ENCODE results near the gene RASSF1.

RASSF1 gene

DNA sequence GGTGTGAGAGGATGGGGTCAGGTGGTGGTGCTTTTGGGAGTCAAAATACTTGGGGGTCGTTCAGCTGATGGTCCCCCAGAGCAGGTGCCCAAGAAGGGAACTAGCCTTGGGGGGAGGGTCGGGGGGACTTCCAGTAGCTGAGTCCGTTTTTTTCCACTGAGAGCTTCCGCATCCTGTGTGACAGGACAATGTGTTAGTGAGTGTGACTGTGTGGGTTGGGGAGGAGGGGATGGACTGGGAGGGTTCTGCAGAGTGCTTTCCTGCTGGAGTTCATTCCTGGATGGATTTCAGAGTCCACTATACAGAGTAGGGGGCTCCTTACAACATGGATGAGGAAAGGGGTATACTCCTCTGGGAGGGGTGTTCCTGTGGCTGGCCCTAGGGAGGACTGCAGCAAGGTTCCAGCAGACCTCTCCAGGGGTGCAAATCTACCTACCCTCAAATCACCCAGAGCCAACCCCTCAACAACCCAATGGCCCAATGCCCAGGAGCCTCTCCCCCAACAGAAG lies 17.5 kb downstream of the RASSF1 start:
- Mint-ChIP-seq H3K4me3 (peak overlapping the region; percentile 86 to 92 (median 88)), H3K27me3 (ENCODE audit: low read depth) (no peaks in the 10 kb centered on the region), H3K36me3 (ENCODE audit: low read depth) (peaks cover 20% of the 10 kb centered on the region), H3K27ac (peak overlapping the region; percentile 99 to 100 (median 99)), H3K9me3 (no peaks in the 10 kb centered on the region), H3K4me1 (peaks cover 42% of the 10 kb centered on the region)
- TF ChIP-seq, protein P1, sequence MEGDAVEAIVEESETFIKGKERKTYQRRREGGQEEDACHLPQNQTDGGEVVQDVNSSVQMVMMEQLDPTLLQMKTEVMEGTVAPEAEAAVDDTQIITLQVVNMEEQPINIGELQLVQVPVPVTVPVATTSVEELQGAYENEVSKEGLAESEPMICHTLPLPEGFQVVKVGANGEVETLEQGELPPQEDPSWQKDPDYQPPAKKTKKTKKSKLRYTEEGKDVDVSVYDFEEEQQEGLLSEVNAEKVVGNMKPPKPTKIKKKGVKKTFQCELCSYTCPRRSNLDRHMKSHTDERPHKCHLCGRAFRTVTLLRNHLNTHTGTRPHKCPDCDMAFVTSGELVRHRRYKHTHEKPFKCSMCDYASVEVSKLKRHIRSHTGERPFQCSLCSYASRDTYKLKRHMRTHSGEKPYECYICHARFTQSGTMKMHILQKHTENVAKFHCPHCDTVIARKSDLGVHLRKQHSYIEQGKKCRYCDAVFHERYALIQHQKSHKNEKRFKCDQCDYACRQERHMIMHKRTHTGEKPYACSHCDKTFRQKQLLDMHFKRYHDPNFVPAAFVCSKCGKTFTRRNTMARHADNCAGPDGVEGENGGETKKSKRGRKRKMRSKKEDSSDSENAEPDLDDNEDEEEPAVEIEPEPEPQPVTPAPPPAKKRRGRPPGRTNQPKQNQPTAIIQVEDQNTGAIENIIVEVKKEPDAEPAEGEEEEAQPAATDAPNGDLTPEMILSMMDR (IDR thresholded peaks at IDR 0.05; ENCODE audit: unreplicated experiment in 3 of 3), result no peak

DNA sequence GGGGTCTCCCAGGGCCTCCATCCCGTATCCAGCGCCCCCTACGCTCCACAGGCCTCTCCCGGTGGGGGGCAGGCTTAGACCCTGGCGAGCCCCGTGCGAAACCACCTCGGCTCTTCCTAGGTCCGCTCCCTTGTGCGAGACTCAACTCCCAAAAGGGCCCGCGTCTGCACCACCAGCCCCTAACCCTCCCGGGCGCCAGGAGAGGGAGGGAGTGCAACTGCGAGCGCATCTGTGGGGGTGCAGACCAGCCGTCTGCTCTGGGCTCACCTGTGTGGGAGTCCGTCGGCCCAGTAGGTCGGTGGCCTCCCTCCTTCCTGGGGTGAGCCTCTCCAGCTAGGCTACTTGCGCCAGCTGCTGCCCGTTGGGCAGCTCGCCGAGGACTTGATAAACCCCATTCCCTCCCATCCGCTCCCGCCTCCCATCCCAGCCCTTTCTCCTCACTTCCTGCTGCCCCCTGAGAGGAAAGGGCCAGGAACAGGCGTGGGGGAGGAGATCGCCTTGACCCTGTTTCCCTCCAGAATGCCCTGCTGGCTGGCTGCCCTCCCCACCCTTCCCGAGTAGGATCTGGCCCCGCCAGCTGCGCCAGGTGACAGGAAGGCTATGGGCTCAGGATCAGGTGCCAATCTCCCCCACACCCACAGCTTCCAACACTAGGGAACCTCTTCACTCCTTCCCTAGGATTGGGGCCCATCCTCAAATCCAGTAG lies 18.1 kb downstream of the RASSF1 start, which contains the start of gene HYAL2:
Gene HYAL2 (minus strand): TSS at position 360 of the 706 bp plus-strand sequence. CDS start 2,256 bp downstream, outside the sequence.
- Mint-ChIP-seq H3K9me3 (no peaks in the 10 kb centered on the region), H3K4me3 (peak within 1 kb of the TSS; percentile 86 to 92 (median 88)), H3K27me3 (ENCODE audit: low read depth) (no peaks in the 10 kb centered on the region), H3K36me3 (ENCODE audit: low read depth) (peaks cover 21% of the 10 kb centered on the region), H3K27ac (peak within 1 kb of the TSS; percentile 99 to 100 (median 99)), H3K4me1 (peaks cover 41% of the 10 kb centered on the region)
- TF ChIP-seq, protein P1 (IDR thresholded peaks at IDR 0.05; ENCODE audit: unreplicated experiment in 3 of 3), result no peak

DNA sequence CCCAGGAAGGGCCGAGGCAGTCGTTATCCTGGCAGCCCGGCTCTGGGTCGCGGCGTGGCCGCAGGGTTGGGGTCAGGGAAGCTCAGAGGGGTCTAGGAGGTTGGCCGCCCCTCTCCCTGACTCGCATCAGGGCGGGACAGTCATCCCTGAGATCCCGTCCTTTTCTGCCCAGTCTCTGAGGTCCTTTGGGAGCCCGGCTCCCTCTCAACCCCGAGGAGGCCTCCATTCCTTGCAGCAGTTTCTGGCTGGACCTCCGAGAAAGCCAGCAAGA lies 18.6 kb downstream of the RASSF1 start:
- Mint-ChIP-seq H3K27ac (peak overlapping the region; percentile 99 to 100 (median 99)), H3K9me3 (no peaks in the 10 kb centered on the region), H3K36me3 (ENCODE audit: low read depth) (peaks cover 25% of the 10 kb centered on the region), H3K4me1 (peaks cover 41% of the 10 kb centered on the region), H3K27me3 (ENCODE audit: low read depth) (no peaks in the 10 kb centered on the region), H3K4me3 (peak overlapping the region; percentile 86 to 92 (median 88))
- TF ChIP-seq, protein P1 (IDR thresholded peaks at IDR 0.05; ENCODE audit: unreplicated experiment in 3 of 3), result no peak

DNA sequence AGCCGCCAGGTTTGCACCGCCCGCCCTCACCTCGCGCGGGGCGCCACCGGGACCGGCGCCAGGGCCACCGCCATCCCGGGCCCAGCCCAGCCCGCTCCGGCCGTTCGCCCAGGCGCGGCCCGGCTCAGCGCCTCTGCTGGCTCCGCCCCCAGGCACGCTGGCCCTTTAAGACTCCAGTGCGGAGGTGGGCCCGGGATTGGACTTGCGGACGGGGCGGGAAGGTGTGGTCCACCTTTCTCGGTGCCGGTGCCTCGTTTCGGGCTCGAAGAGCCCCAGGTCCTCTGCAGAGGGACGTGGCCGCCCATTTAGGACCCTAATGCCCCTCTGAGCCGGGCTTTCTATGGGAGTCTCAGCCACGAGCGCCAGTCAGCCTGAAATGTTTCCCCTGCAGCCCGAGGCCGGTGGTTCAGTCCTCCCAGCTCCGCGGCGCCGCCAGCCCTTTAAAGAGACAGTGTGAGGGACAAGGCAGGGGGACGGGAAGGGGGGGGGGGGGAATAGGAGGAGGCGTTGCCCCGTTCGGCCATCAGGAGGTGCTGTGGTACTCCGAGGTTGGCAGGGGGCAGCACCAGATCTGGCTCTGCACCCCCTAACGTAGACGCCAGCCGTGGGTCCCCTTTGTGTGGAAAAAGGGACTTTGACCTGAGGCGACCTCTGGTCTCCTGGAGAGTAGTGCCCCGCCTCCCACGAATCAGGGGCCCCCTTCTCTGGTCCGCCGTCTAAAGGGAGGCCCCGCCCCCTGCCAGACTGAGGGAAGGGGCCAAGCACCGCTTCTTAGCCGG lies 19.1 kb downstream of the RASSF1 start:
- H3K4me3 Mint-ChIP-seq, result peak overlapping the region; percentile 86 to 92 (median 88)
- H3K9me3 Mint-ChIP-seq, result no peaks in the 10 kb centered on the region
- H3K36me3 Mint-ChIP-seq (ENCODE audit: low read depth), result peaks cover 30% of the 10 kb centered on the region
- TF ChIP-seq, protein P1 (IDR thresholded peaks at IDR 0.05; ENCODE audit: unreplicated experiment in 3 of 3), result peak; percentile 65 to 73 (median 71)
- peak overlapping the region; percentile 99 to 100 (median 99) for H3K27ac Mint-ChIP-seq
- peaks cover 41% of the 10 kb centered on the region for H3K4me1 Mint-ChIP-seq
- no peaks in the 10 kb centered on the region for H3K27me3 Mint-ChIP-seq (ENCODE audit: low read depth)

DNA sequence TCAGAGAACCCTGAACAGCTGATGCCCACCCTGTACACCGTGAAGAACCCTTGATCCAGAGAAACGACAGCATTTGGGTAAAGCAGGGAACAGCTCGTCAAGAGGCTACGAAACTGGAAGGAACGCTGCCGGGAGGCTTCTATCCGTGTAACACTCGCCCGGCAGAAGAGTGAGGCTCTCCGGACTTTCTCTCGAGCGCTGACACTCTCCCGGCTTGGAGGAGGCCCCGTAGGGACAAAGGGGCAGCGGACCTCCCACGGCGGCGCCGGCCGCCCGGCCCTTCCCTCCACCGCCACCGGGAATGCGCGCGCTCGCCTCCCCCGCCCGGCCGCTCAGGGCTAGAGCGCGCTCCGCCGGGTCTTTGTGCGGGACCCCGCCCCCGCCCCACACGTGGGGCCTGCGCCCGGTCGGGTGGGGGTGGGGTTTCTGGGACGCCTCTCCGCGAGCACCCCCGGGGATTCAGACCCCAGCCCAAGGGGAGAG lies 19.7 kb downstream of the RASSF1 start:
- Mint-ChIP-seq H3K4me3 (peak overlapping the region; percentile 93 to 99 (median 99)), H3K36me3 (ENCODE audit: low read depth) (peaks cover 36% of the 10 kb centered on the region), H3K9me3 (no peaks in the 10 kb centered on the region), H3K27me3 (ENCODE audit: low read depth) (no peaks in the 10 kb centered on the region), H3K27ac (peak overlapping the region; percentile 99), H3K4me1 (peaks cover 41% of the 10 kb centered on the region)
- TF ChIP-seq, protein P1 (IDR thresholded peaks at IDR 0.05; ENCODE audit: unreplicated experiment in 3 of 3), result no peak
